NCI-H2107 treated with DMSO at 0.1 percent for 48 hours (cell line): ENCODE data around the gene KRTAP5-3.

Experiments used
- DNase-seq: peaks from one replicate; lab custom pipeline; 2025; ENCODE audit not compliant: unreplicated experiment; lab: John Stamatoyannopoulos, UW

The KRTAP5-3 gene

GRCh38 chr11:1566381-1567051 lies 41.7 kb downstream of the KRTAP5-3 start:
- no peak for DNase-seq

- DNase-seq: no peak
Observed at GRCh38 chr11:1565904-1566247, 42.4 kb downstream of the KRTAP5-3 start.

DNA sequence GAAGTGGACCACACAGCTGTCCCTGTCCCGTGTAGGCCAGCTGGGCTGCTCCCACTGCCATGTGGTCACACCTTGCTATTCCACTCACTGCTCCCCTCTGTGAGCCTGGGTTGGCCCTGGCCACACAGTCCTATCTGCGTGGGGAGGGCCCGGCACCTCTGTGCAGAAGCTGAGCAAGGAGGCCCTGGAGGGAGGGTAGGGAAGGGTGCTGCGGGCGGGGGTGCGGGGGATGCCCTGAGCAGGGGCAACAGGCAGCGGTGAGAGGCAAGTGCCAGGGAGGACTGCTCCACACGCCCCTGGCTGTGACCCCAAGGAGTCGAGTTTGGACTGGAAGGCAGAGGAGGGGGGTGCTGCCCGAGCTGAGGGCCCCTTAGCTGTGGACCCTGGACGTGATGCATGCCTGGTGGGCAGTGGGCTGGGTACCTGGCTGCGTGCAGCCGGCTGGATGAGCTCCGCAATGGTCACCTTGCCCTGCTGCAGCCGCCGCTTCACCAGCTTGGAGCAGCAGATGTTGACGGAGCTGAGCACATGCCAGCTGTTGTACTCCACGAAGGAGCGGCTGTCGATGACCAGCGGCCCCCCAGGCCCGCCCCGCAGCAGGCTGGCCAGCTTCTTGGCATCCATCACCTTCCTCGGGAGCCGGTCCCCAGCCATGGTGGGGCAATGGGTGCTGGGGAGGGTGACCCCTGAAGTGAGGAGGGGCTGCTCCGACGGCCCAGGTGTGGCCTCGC lies 42.9 kb downstream of the KRTAP5-3 start:
- no peak for DNase-seq

- DNase-seq: no peak
Observed at GRCh38 chr11:1564535-1565172, 43.6 kb downstream of the KRTAP5-3 start.

DNA sequence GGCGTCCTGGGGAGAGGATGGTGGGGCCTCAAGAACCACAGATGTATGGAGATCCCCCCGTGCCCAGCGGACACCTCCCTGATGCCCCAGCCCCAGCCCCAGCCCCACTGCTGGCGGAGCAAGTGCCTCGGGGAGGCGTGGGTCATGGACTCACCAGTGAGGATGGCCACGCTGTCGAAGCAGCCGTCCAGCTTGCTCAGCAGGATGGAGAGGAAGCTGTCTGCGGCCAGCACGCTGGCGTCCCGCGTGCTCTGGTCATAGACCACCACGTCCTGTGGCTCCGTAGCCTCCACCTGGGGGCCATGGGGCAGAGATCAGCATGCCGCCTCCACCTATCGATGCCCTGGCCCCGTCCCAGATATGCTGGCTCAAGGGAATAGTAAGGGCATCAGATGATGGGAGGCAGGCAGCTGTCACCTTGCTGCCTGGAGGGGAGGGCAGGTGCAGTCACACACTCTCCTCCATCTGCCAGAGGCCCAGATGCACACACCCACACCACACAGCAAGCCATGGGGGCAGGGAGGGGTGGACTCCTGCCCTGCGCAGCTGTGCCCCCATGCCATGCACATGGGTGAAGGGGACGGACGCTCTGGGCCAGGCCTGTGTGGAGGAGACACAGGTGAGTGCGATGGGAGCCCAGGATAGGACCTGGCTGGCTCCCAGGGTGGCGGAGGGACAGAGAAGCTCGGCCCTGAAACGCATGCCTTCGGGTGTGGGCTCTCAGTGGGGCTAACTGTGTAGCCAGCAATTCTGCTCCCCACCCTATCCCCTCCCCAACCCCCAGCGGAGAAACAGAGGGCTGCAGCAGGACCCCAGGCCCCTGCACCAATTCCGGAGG lies 44.3 kb downstream of the KRTAP5-3 start:
- DNase-seq: no peak

- DNase-seq: no peak
Observed at GRCh38 chr11:1563149-1563638, 45.1 kb downstream of the KRTAP5-3 start.

GRCh38 chr11:1562469-1563148 lies 45.7 kb downstream of the KRTAP5-3 start:
- DNase-seq: no peak

- DNase-seq: no peak
Observed at GRCh38 chr11:1561955-1562354, 46.3 kb downstream of the KRTAP5-3 start.

DNA sequence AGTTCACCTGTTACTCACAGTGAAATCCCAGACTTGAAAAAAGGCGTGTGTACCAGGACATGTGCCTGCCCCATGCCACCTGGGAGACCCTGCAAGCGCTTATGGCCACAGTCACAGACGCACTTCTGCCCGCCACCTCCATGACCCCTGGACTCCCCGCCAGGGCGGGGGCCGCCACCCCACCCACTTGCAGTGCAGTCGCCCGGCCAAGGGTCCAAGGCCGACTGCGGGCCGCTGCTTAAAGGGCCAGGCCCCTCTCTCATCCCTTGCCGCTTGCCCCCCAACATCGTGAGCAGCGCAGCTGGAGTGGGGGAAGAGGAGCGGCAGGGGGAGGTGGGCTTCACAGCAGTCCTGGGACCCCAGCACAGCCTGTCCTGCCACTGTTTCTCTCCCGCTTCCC lies 47.0 kb downstream of the KRTAP5-3 start:
- no peak for DNase-seq

DNA sequence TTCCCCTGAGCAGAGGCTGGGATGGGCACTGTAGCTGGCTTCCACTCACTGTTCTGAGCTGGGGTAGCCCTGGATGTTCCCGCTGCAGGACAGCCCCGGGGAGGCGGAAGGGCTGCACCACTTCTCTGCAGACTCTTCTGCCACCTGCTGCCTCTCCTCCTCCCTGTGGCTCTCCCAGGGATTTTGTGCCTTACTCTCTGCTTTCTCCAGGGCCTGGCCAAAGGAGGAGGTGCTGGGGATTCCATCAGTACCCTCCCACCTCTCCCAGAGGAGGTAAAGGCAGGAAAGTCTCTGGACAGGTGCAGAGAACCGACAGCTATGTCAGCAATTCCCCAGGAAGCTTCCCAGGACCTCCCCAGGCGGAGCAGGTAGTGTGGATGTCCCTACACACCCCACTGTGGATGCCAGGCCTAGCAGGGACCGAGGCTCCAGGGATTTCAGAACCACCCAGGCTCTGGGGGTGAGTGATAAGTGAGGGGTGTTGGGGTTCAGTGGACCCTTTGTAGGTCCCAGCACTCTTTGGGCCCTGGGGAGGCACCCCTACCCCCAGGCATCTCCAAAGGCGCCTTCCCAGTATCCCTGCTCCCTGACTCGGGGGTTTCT lies 47.5 kb downstream of the KRTAP5-3 start:
- no peak for DNase-seq

- DNase-seq: no peak
Observed at GRCh38 chr11:1560002-1560648, 48.1 kb downstream of the KRTAP5-3 start.

DNA sequence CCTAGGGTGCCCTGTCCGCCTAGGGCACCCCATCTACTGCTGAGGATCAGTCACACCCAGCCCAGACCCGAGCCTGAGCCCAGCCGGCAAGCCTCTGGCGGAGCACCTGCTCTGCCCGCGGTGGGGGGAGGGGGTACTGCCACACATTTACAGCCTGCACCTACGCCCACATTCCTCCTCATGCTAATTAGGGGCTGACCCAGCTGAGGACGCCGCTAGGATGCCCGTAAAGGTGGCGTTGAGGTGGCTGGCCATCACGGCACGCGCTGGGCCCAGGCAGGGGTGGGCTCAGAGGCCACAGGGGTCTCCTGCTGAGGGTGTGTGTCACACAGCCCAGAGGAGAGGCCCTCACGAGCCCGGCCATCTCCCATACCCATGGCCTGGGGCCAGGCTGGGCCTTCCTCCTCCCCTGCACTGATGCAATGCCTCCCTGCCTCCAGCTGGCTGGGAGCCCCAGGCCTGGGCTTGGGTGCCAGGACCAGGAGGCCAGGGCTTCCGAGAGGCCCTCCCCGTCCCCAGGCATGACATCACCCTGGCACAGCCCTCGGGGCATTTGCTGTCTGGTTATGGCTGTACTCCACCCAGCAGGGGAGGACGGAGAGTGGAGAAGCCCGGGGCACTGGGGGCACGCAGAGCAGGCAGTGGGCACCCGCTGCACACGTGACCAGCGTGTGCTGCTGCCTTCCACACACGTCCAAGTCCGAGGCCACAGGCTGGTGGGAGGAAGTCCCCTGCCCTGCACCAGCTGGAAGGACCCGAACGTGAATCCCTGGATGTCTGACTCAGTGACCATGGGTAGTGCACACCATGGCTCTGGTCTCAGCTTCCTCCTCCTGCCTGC lies 48.9 kb downstream of the KRTAP5-3 start:
- DNase-seq: peak; percentile 60

GRCh38 chr11:1558775-1559110 lies 49.5 kb downstream of the KRTAP5-3 start:
- no peak for DNase-seq

GRCh38 chr11:1557904-1558774 lies 50.1 kb downstream of the KRTAP5-3 start:
- no peak for DNase-seq
